ENCODE measurements around the gene RFX1.

GRCh38 chr19:14035706-14036105, 29.6 kb upstream of the RFX1 start:
- TF ChIP-seq EZH2phosphoT487 (IDR thresholded peaks at IDR 0.05; ENCODE audit: low read length) = no peak
- TF ChIP-seq CTCF (IDR thresholded peaks at IDR 0.05; ENCODE audit: low read length) = no peak
- no peak for TF ChIP-seq EZH2 (optimal IDR thresholded peaks at IDR 0.05; ENCODE audit: low read depth, low read length)

Measured in MM.1S (cell line).